CD4-positive, alpha-beta T cell (primary cell): ENCODE data around the gene VSIG10L2. TPM values are rescaled to one million over a fixed set of nuclear protein-coding genes. Genes with fewer than 3 reads are reported as not detected.

ENCODE experiments used
- ATAC-seq: fragments of 200-7000 bp; cut with Tn5 transposase; one replicate; pipeline ENCODE4 v1.10.0; 2022; ENCODE audit warnings: mild to moderate bottlenecking; ENCODE audit not compliant: poor library complexity
- CTCF ChIA-PET: fragments of 350-600 bp; sonication (Branson Sonifier 250); formaldehyde crosslinking; loops from one replicate; lab custom pipeline; 2021; ENCODE audit warnings: antibody characterized with exemption, inconsistent platforms; lab: Charles Lee
- POLR2A ChIA-PET: fragments of 350-600 bp; sonication (Branson Sonifier 250); formaldehyde crosslinking; loops from one replicate; lab custom pipeline; 2021; ENCODE audit warnings: antibody characterized with exemption, inconsistent platforms; lab: Charles Lee
- DNase-seq, 14 experiments: peaks; one replicate each; pipeline ENCODE4 v3.0.0-alpha.2; 2013 to 2020; ENCODE audit warnings: mixed read lengths in 2 of 14
- H3K27ac ChIP-seq, 2 donors: one replicate each; pipeline versions ENCODE4 v1.5.1 to v1.7.0; 2013; ENCODE audit warnings: low read length in 2 of 2, low read depth in 1 of 2, mild to moderate bottlenecking in 1 of 2
- H3K27me3 ChIP-seq, 2 experiments: 1 replicate in 1 of 2; 2 replicates in 1 of 2; pipeline versions ENCODE4 v1.6.1 to v1.7.0; 2013; ENCODE audit warnings: low read length in 2 of 2, control low read depth in 1 of 2, mild to moderate bottlenecking in 1 of 2, moderate library complexity in 1 of 2; ENCODE audit not compliant: insufficient read depth in 2 of 2, control insufficient read depth in 1 of 2
- H3K36me3 ChIP-seq: one replicate; pipeline ENCODE4 v1.6.1; 2013; ENCODE audit warnings: low read length, control low read depth; ENCODE audit not compliant: insufficient read depth
- H3K4me1 ChIP-seq: one replicate; pipeline ENCODE4 v1.6.1; 2013; ENCODE audit warnings: low read length, control low read depth; ENCODE audit not compliant: insufficient read depth
- H3K4me3 ChIP-seq: one replicate; pipeline ENCODE4 v1.5.1; 2013; ENCODE audit warnings: mild to moderate bottlenecking, low read length, moderate library complexity
- H3K9me3 ChIP-seq, 2 experiments: 1 replicate in 1 of 2; 2 replicates in 1 of 2; pipeline versions ENCODE4 v1.6.1 to v1.7.0; 2013; ENCODE audit warnings: low read length in 2 of 2, mild to moderate bottlenecking in 2 of 2, control low read depth in 1 of 2, moderate library complexity in 1 of 2; ENCODE audit not compliant: control insufficient read depth in 1 of 2, insufficient read depth in 1 of 2
- H3K27ac Mint-ChIP-seq: one replicate; pipeline ENCODE4 v1.8.0; 2020; ENCODE audit warnings: mixed read lengths
- H3K27me3 Mint-ChIP-seq: one replicate; pipeline ENCODE4 v1.8.0; 2021; ENCODE audit warnings: mixed read lengths
- H3K36me3 Mint-ChIP-seq: one replicate; pipeline ENCODE4 v1.8.0; 2021; ENCODE audit warnings: low read depth, mixed read lengths
- H3K4me1 Mint-ChIP-seq: one replicate; pipeline ENCODE4 v1.8.0; 2021; ENCODE audit warnings: low read depth, mixed read lengths
- H3K4me3 Mint-ChIP-seq: one replicate; pipeline ENCODE4 v1.8.0; 2020; ENCODE audit warnings: mild to moderate bottlenecking, mixed read lengths
- H3K9me3 Mint-ChIP-seq: one replicate; pipeline ENCODE4 v1.8.0; 2020; ENCODE audit warnings: mixed read lengths
- intact Hi-C, 2 experiments: fragments of 100-400 bp; cut with DNase I in 1 of 2; cut with micrococcal nuclease in 1 of 2; formaldehyde crosslinking; loops; one replicate each; pipeline versions ENCODE4 v1.15.1 to v1.9.0; 2023 to 2025; cut with DNase I, micrococcal nuclease
- total RNA-seq, 174 experiments: library from RNA in 2 of 174; stranded (reverse) in 2 of 174; gene quantifications; one replicate each; pipeline ENCODE4 v1.2.3 and lab custom pipeline; 2021 to 2026
- TF ChIP-seq, protein P1 (sequence below): fragments of 200-600 bp; IDR thresholded peaks from one replicate; pipeline ENCODE4 v1.8.0; 2022; ENCODE audit warnings: antibody characterized with exemption, mild to moderate bottlenecking

Gene VSIG10L2
- total RNA-seq, 2 experiments from 2014 or later, result not detected

DNA sequence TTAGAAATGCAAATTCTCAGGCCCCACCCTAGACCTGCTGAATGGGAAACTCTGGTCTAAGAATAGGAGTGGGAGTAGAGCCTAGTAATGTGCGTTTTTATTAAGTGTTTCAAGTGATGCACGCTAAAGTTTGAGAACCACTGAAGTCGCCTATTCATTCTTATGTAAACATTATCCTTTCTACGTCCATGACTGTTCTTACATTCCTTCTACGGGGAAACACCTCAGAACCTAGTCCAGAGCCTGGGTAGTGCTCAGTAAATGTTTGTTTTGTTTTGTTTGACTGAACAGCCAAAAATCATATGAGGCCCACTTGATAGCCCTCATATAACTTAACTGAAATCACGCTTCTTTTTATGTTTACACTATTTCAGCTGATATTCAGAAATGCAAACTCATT, 29.8 kb downstream of the VSIG10L2 start:
- Mint-ChIP-seq H3K4me1 (no peaks in the 10 kb centered on the region), H3K27ac (no peak overlapping the region), H3K36me3 (no peaks in the 10 kb centered on the region), H3K4me3 (no peak overlapping the region), H3K27me3 (no peaks in the 10 kb centered on the region), H3K9me3 (no peaks in the 10 kb centered on the region)
- intact Hi-C loops, result no loop called here
- ChIA-PET POLR2A (no interaction called here), CTCF (no interaction called here)
- no peaks in the 10 kb centered on the region for H3K36me3 ChIP-seq
- no peak overlapping the region for H3K27ac ChIP-seq
- no peak for DNase-seq
- no peak overlapping the region for H3K4me3 ChIP-seq
- TF ChIP-seq, protein P1, sequence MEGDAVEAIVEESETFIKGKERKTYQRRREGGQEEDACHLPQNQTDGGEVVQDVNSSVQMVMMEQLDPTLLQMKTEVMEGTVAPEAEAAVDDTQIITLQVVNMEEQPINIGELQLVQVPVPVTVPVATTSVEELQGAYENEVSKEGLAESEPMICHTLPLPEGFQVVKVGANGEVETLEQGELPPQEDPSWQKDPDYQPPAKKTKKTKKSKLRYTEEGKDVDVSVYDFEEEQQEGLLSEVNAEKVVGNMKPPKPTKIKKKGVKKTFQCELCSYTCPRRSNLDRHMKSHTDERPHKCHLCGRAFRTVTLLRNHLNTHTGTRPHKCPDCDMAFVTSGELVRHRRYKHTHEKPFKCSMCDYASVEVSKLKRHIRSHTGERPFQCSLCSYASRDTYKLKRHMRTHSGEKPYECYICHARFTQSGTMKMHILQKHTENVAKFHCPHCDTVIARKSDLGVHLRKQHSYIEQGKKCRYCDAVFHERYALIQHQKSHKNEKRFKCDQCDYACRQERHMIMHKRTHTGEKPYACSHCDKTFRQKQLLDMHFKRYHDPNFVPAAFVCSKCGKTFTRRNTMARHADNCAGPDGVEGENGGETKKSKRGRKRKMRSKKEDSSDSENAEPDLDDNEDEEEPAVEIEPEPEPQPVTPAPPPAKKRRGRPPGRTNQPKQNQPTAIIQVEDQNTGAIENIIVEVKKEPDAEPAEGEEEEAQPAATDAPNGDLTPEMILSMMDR, result no peak
- ATAC-seq, result no peak
- H3K4me1 ChIP-seq, result no peaks in the 10 kb centered on the region
- no peaks in the 10 kb centered on the region for H3K9me3 ChIP-seq
- H3K27me3 ChIP-seq, result no peaks in the 10 kb centered on the region

DNA sequence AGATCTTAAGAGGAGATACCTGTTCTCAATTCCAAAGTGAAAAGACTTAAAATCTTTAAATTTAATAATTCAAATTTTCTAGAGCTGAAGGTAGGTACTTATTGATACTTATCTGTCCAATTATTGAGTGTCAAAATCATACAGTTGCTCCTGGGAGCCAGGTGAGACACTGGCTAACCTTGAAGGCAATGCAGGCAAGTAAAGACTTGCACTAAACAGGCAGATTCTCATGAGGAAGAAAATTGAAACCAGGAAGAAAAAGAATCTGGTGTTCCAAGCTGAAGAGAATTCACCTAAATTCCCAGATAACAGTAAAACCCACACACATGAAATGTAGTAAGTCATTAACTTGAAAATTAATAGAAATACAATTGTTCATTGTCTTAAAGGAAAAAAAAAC, 30.3 kb downstream of the VSIG10L2 start:
- no peaks in the 10 kb centered on the region for H3K9me3 ChIP-seq
- H3K4me3 Mint-ChIP-seq, result no peak overlapping the region
- no peaks in the 10 kb centered on the region for H3K27me3 ChIP-seq
- no peak overlapping the region for H3K27ac Mint-ChIP-seq
- DNase-seq (no peak), ATAC-seq (no peak)
- H3K36me3 ChIP-seq, result no peaks in the 10 kb centered on the region
- TF ChIP-seq, protein P1, result no peak
- H3K4me1 ChIP-seq, result no peaks in the 10 kb centered on the region
- H3K4me1 Mint-ChIP-seq, result no peaks in the 10 kb centered on the region
- H3K4me3 ChIP-seq, result no peak overlapping the region
- CTCF ChIA-PET, result no interaction called here
- H3K27me3 Mint-ChIP-seq, result no peaks in the 10 kb centered on the region
- H3K9me3 Mint-ChIP-seq, result no peaks in the 10 kb centered on the region
- POLR2A ChIA-PET, result no interaction called here
- H3K36me3 Mint-ChIP-seq, result no peaks in the 10 kb centered on the region
- H3K27ac ChIP-seq, result no peak overlapping the region
- intact Hi-C loops, result no loop called here

DNA sequence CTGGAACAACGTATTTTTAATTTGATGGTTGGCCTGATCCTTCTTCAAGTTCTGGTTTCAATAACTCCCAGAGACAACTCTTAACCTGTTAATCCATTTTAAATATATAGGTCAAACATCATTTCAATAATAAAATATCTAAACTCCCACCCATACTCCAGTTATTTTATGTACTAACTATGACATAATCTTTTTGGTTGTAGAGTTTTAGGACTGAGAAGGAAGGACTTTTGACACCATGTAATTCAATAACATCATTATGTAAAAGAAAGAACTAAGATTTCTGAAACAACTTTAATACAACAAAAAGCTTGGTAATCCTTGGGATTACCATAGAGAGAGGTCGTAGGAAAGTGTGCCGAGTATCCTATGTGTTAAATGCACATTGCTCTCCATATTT, 31.5 kb downstream of the VSIG10L2 start:
- Mint-ChIP-seq H3K36me3 (no peaks in the 10 kb centered on the region), H3K4me1 (no peaks in the 10 kb centered on the region), H3K9me3 (no peaks in the 10 kb centered on the region), H3K4me3 (no peak overlapping the region), H3K27me3 (no peaks in the 10 kb centered on the region), H3K27ac (no peak overlapping the region)
- ChIA-PET POLR2A (no interaction called here), CTCF (no interaction called here)
- no peak overlapping the region for H3K4me3 ChIP-seq
- H3K27ac ChIP-seq, result no peak overlapping the region
- no peaks in the 10 kb centered on the region for H3K9me3 ChIP-seq
- no peaks in the 10 kb centered on the region for H3K36me3 ChIP-seq
- no peak for ATAC-seq
- TF ChIP-seq, protein P1, result no peak
- DNase-seq, result no peak
- no peaks in the 10 kb centered on the region for H3K27me3 ChIP-seq
- intact Hi-C loops, result no loop called here
- no peaks in the 10 kb centered on the region for H3K4me1 ChIP-seq
